HEK293 (cell line): ENCODE results near the gene PACSIN2.

ENCODE experiments used
- ELK4 ChIP-seq: IDR thresholded peaks from 2 replicates; pipeline ENCODE4 v1.6.1; 2011; ENCODE audit warnings: mild to moderate bottlenecking, low read depth, low read length, borderline replicate concordance
- GLI2 ChIP-seq: fragments of 450-650 bp; formaldehyde crosslinking; IDR thresholded peaks from 2 replicates; pipeline ENCODE4; 2017; ENCODE audit warnings: missing biosample characterization, missing genetic modification characterization, low read depth, borderline replicate concordance
- HOXD13 ChIP-seq: sonication (generic); formaldehyde crosslinking; IDR thresholded peaks from 2 replicates; pipeline ENCODE4 v1.8.0; 2022; ENCODE audit warnings: missing genetic modification reagents, borderline replicate concordance
- PRDM4 ChIP-seq: fragments of 450-650 bp; formaldehyde crosslinking; IDR thresholded peaks from 2 replicates; pipeline ENCODE4 v1.5.1; 2017; ENCODE audit warnings: missing biosample characterization, missing genetic modification characterization
- TSHZ1 ChIP-seq: fragments of 450-650 bp; formaldehyde crosslinking; IDR thresholded peaks from 2 replicates; pipeline ENCODE4 v1.5.1; 2016; ENCODE audit warnings: missing biosample characterization, missing genetic modification characterization, borderline replicate concordance
- ZBTB7A ChIP-seq: fragments of 450-650 bp; formaldehyde crosslinking; IDR thresholded peaks from 2 replicates; pipeline ENCODE4 v1.5.1; 2016; ENCODE audit warnings: low read depth, missing biosample characterization, missing genetic modification characterization
- ZFP37 ChIP-seq: fragments of 450-650 bp; formaldehyde crosslinking; IDR thresholded peaks from 2 replicates; pipeline ENCODE4 v1.5.1; 2016; ENCODE audit warnings: missing biosample characterization, missing genetic modification characterization
- ZFP69B ChIP-seq: fragments of 450-650 bp; formaldehyde crosslinking; IDR thresholded peaks from 2 replicates; pipeline ENCODE4 v1.5.1; 2016; ENCODE audit warnings: missing biosample characterization, missing genetic modification characterization
- ZIC2 ChIP-seq: fragments of 450-650 bp; formaldehyde crosslinking; IDR thresholded peaks from 2 replicates; pipeline ENCODE4 v1.5.1; 2016; ENCODE audit warnings: missing biosample characterization, missing genetic modification characterization
- ZNF223 ChIP-seq: fragments of 450-650 bp; formaldehyde crosslinking; IDR thresholded peaks from 2 replicates; pipeline ENCODE4 v1.5.1; 2016; ENCODE audit warnings: missing biosample characterization, missing genetic modification characterization
- ZNF302 ChIP-seq: fragments of 450-650 bp; formaldehyde crosslinking; IDR thresholded peaks from 2 replicates; pipeline ENCODE4 v1.5.1; 2016; ENCODE audit warnings: missing biosample characterization, missing genetic modification characterization, low read depth
- ZNF335 ChIP-seq: fragments of 450-650 bp; formaldehyde crosslinking; conservative IDR thresholded peaks from 2 replicates; pipeline ENCODE4 v1.5.1; 2016; ENCODE audit warnings: missing biosample characterization, missing genetic modification characterization
- ZNF354C ChIP-seq: fragments of 450-650 bp; formaldehyde crosslinking; IDR thresholded peaks from 2 replicates; pipeline ENCODE4 v1.5.1; 2016; ENCODE audit warnings: missing biosample characterization, missing genetic modification characterization, low read depth, borderline replicate concordance
- ZNF398 ChIP-seq: fragments of 450-650 bp; formaldehyde crosslinking; IDR thresholded peaks from 2 replicates; pipeline ENCODE4 v1.5.1; 2017; ENCODE audit warnings: missing biosample characterization, missing genetic modification characterization
- ZNF510 ChIP-seq: fragments of 450-650 bp; formaldehyde crosslinking; IDR thresholded peaks from 2 replicates; pipeline ENCODE4 v1.5.1; 2018; ENCODE audit warnings: mild to moderate bottlenecking, missing genetic modification characterization, missing biosample characterization; ENCODE audit not compliant: insufficient replicate concordance
- ZNF560 ChIP-seq: fragments of 450-650 bp; formaldehyde crosslinking; IDR thresholded peaks from 2 replicates; pipeline ENCODE4 v1.5.1; 2017; ENCODE audit warnings: missing biosample characterization, missing genetic modification characterization, borderline replicate concordance
- ZNF600 ChIP-seq: fragments of 450-650 bp; formaldehyde crosslinking; IDR thresholded peaks from 2 replicates; pipeline ENCODE4 v1.5.1; 2016; ENCODE audit warnings: missing biosample characterization, missing genetic modification characterization
- ZNF629 ChIP-seq: fragments of 450-650 bp; formaldehyde crosslinking; IDR thresholded peaks from 2 replicates; pipeline ENCODE4 v1.5.1; 2017; ENCODE audit warnings: missing biosample characterization, missing genetic modification characterization
- ZNF645 ChIP-seq: fragments of 450-650 bp; formaldehyde crosslinking; IDR thresholded peaks from 2 replicates; pipeline ENCODE4; 2016; ENCODE audit warnings: missing biosample characterization, missing genetic modification characterization
- ZNF692 ChIP-seq: fragments of 450-650 bp; formaldehyde crosslinking; IDR thresholded peaks from 2 replicates; pipeline ENCODE4 v1.5.1; 2016; ENCODE audit warnings: missing biosample characterization, missing genetic modification characterization
- ZNF768 ChIP-seq: fragments of 450-650 bp; formaldehyde crosslinking; IDR thresholded peaks from 2 replicates; pipeline ENCODE4 v1.5.1; 2018; ENCODE audit warnings: missing biosample characterization, mild to moderate bottlenecking, missing genetic modification characterization
- ZNF785 ChIP-seq: fragments of 450-650 bp; formaldehyde crosslinking; IDR thresholded peaks from 2 replicates; pipeline ENCODE4 v1.5.1; 2016; ENCODE audit warnings: missing biosample characterization, missing genetic modification characterization
- ZSCAN18 ChIP-seq: fragments of 450-650 bp; formaldehyde crosslinking; IDR thresholded peaks from 2 replicates; pipeline ENCODE4 v1.5.1; 2016; ENCODE audit warnings: missing biosample characterization, missing genetic modification characterization

The PACSIN2 gene

GRCh38 chr22:42964994-42965699 lies 49.8 kb downstream of the PACSIN2 start (continued):
- TF ChIP-seq HOXD13 (0 out of 2 replicates have a peak, but pooled peaks have one; percentile 12), ZIC2 (peak; percentile 100), ZNF768 (tag by site-specific recombination) (no peak), ZNF335 (no peak), ZNF223 (tag by site-specific recombination) (no peak), ZFP69B (tag by site-specific recombination) (peak; percentile 49; the same call in 1 of the 2 replicates), ZNF302 (no peak), ZNF785 (tag by site-specific recombination) (no peak), ZBTB7A (tag by site-specific recombination) (no peak), ZFP37 (tag by site-specific recombination) (no peak), ZNF645 (tag by site-specific recombination) (no peak), GLI2 (tag by site-specific recombination) (peak; percentile 89), TSHZ1 (tag by site-specific recombination) (peak; percentile 99), ZNF510 (tag by site-specific recombination) (no peak), PRDM4 (peak; percentile 85), ZNF600 (tag by site-specific recombination) (peak; percentile 20; the same call in 1 of the 2 replicates), ZSCAN18 (tag by site-specific recombination) (no peak), ZNF398 (tag by site-specific recombination) (peak; percentile 84), ZNF560 (tag by site-specific recombination) (no peak), ZNF354C (tag by site-specific recombination) (no peak), ELK4 (no peak), ZNF629 (peak; percentile 92), ZNF692 (tag by site-specific recombination) (peak; percentile 49; the same call in 1 of the 2 replicates)
